OCI-LY1 (cell line): ENCODE measurements around the gene EPHB2.

Experiments used
- H2AFZ ChIP-seq: fragments of 200-600 bp; sonication (generic), shearing (Covaris generic); 2 replicates; pipeline ENCODE4 v1.6.0; 2014; ENCODE audit warnings: antibody characterized with exemption, mild to moderate bottlenecking, low read length
- H3F3A ChIP-seq: fragments of 200-600 bp; sonication (generic), shearing (Covaris generic); 2 replicates; pipeline ENCODE4 v1.6.0; 2014; ENCODE audit warnings: mild to moderate bottlenecking, antibody characterized with exemption, low read length, moderate library complexity; ENCODE audit not compliant: insufficient read depth
- H3K27ac ChIP-seq: fragments of 200-600 bp; sonication (generic); 2 replicates; pipeline ENCODE4 v1.5.1; 2014; ENCODE audit warnings: low read length, mixed run types, mild to moderate bottlenecking, low read depth; ENCODE audit not compliant: poor library complexity, severe bottlenecking
- H3K27me3 ChIP-seq: fragments of 200-600 bp; sonication (generic); 2 replicates; pipeline ENCODE4 v1.6.0; 2014; ENCODE audit warnings: antibody characterized with exemption, mild to moderate bottlenecking, low read length, moderate library complexity; ENCODE audit not compliant: insufficient read depth
- H3K36me3 ChIP-seq: fragments of 200-600 bp; sonication (generic); 2 replicates; pipeline ENCODE4 v1.6.1; 2014; ENCODE audit warnings: mild to moderate bottlenecking, antibody characterized with exemption, low read length, moderate library complexity, mixed read lengths; ENCODE audit not compliant: insufficient read depth
- H3K4me1 ChIP-seq: fragments of 200-600 bp; sonication (generic); 2 replicates; pipeline ENCODE4 v1.5.1; 2014; ENCODE audit warnings: mild to moderate bottlenecking, low read length, moderate library complexity; ENCODE audit not compliant: insufficient read depth, severe bottlenecking
- H3K4me2 ChIP-seq: fragments of 200-600 bp; sonication (generic), shearing (Covaris generic); 2 replicates; pipeline ENCODE4 v1.6.1; 2014; ENCODE audit warnings: low read length
- H3K4me3 ChIP-seq: fragments of 200-600 bp; sonication (generic); 2 replicates; pipeline ENCODE4 v1.5.1; 2014; ENCODE audit warnings: low read length, low read depth, mild to moderate bottlenecking, mixed read lengths; ENCODE audit not compliant: poor library complexity, severe bottlenecking
- H3K79me2 ChIP-seq: fragments of 200-600 bp; shearing (Covaris generic); 2 replicates; pipeline ENCODE4 v1.6.1; 2016; ENCODE audit warnings: mixed run types, low read length, mixed read lengths; ENCODE audit not compliant: insufficient read depth
- H3K9ac ChIP-seq: fragments of 200-600 bp; sonication (generic), shearing (Covaris generic); 2 replicates; pipeline ENCODE4 v1.6.1; 2014; ENCODE audit warnings: mild to moderate bottlenecking, low read length, mixed read lengths
- H3K9me2 ChIP-seq: fragments of 200-600 bp; sonication (generic), shearing (Covaris generic); 2 replicates; pipeline ENCODE4 v1.6.1; 2014; ENCODE audit warnings: low read depth, mild to moderate bottlenecking, low read length, mixed read lengths
- H3K9me3 ChIP-seq: fragments of 200-600 bp; shearing (Covaris generic); 2 replicates; pipeline ENCODE4 v1.6.1; 2014; ENCODE audit warnings: low read length, mixed read lengths
- H4K20me1 ChIP-seq: fragments of 200-600 bp; sonication (generic), shearing (Covaris generic); 2 replicates; pipeline ENCODE4 v1.6.0; 2016; ENCODE audit warnings: mild to moderate bottlenecking, low read length; ENCODE audit not compliant: insufficient read depth
- EZH2 ChIP-seq: fragments of 200-600 bp; sonication (generic), shearing (Covaris generic); IDR thresholded peaks from 2 replicates; pipeline ENCODE4 v1.8.0; 2017; ENCODE audit warnings: borderline replicate concordance, mixed run types, mild to moderate bottlenecking, antibody characterized with exemption, low read length, moderate library complexity, mixed read lengths
- TF ChIP-seq, protein P1 (sequence below): fragments of 200-600 bp; sonication (generic), shearing (Covaris generic); IDR thresholded peaks from 2 replicates; pipeline ENCODE4 v1.5.1; 2017; ENCODE audit warnings: mild to moderate bottlenecking, antibody characterized with exemption, low read length, moderate library complexity, mixed read lengths

The EPHB2 gene

DNA sequence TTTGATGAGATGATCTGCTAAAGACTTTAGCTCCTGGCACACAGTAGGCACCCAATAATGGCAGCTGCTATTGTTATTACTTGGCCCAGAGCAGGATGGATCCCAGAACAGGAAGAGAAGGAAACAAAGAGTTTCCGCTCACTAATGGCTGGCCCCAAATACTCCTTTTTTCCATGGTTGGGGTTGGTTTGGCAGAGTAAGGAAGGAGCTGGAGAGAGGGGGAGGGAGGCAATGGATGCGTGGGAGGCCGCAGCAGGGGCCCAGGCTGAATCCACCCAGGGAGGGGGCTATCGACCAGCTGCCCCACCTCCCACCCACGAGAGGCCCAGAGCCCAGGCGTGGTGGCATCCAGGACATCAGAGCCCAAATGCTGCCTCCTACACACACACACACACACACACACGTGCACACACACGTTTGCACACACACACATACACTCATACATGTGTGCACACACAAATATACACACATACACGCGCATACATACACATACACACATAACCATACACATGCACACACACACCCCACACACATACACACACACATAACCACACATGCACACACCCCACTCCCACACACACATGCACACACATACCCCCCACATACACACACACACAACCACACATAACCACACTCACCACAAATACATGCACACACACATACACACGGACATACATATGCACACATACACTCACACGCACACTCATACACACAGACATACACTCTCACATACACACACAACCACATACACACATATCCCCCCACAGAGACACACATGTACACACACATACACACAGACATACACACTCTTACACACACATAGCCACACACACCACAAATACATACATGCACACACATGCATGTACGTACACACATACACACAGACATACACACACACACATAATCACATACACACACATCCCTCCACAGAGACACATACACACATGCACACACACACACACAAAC is 32.4 kb upstream of the EPHB2 start:
- H3K36me3 ChIP-seq: no peaks in the 10 kb centered on the region
- no peak overlapping the region for H2AFZ ChIP-seq

DNA sequence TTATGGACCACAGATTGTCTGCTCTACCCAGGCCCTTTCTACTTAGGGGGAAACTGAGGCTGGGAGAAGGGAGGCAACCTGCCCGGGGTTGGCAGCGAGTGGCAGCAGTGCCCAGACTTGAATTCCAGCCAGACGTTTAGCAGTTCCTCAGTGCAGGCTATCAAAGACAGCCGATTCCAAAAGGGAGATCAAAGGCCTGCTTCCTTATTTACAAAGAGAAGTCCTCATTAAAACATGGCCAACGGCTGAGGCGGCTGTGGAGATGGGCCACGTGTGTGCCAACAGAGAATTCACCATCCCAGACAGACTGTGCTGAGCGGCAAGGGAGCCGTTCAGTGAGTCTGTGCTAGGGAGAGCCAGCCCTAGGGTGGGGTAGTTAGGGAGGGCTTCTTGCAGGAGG is 29.9 kb upstream of the EPHB2 start:
- Histone ChIP-seq H3K27me3 (no peaks in the 10 kb centered on the region), H3F3A (no peaks in the 10 kb centered on the region)

More for the DNA sequence above, 32.4 kb upstream of the EPHB2 start:
- Histone ChIP-seq H3K4me3 (no peak overlapping the region), H3K4me2 (no peak overlapping the region), H3K79me2 (no peaks in the 10 kb centered on the region), H3F3A (no peaks in the 10 kb centered on the region), H3K9ac (no peak overlapping the region), H3K27ac (no peak overlapping the region), H3K4me1 (no peaks in the 10 kb centered on the region), H4K20me1 (no peaks in the 10 kb centered on the region), H3K27me3 (no peaks in the 10 kb centered on the region), H3K9me2 (no peaks in the 10 kb centered on the region), H3K9me3 (no peaks in the 10 kb centered on the region)
- TF ChIP-seq EZH2: no peak
- TF ChIP-seq, protein P1, sequence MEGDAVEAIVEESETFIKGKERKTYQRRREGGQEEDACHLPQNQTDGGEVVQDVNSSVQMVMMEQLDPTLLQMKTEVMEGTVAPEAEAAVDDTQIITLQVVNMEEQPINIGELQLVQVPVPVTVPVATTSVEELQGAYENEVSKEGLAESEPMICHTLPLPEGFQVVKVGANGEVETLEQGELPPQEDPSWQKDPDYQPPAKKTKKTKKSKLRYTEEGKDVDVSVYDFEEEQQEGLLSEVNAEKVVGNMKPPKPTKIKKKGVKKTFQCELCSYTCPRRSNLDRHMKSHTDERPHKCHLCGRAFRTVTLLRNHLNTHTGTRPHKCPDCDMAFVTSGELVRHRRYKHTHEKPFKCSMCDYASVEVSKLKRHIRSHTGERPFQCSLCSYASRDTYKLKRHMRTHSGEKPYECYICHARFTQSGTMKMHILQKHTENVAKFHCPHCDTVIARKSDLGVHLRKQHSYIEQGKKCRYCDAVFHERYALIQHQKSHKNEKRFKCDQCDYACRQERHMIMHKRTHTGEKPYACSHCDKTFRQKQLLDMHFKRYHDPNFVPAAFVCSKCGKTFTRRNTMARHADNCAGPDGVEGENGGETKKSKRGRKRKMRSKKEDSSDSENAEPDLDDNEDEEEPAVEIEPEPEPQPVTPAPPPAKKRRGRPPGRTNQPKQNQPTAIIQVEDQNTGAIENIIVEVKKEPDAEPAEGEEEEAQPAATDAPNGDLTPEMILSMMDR: no peak

DNA sequence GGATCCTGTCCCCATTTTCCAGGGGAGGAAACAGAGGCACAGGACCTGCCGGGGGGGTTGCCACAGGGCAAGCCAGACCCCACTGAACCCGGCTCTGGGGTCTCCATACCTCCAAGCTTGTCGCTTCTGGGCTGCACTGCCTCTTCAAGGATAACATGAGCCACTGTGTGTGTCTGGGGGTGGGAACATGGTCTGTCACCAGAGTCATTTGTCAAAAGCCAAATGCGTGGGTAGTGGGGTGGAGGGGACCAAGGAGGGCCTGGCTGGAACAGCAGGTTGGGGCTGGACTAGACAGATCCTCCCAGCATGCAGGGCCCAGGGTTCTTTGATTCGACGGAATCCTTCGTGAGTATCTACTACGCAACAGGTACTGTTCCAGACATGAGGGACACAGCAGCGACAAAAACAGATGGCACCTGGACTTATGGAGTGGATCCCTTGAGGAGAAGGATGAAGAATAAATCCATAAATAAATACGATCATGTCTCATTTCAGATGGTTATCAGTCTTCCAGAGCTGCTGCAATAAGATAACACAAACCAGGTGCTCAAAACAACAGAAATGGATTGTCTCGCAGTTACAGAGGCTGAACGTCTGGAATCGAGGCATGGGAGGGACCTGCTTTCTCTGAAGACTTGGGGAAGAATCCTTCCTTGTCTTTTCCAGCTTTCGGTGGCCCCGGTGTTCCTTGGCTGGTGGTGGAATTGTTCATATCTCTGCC is 28.9 kb upstream of the EPHB2 start:
- H3K4me3 ChIP-seq: no peak overlapping the region
- H3K4me1 ChIP-seq: no peaks in the 10 kb centered on the region
- H3F3A ChIP-seq: no peaks in the 10 kb centered on the region
- H3K4me2 ChIP-seq: no peak overlapping the region
- no peak overlapping the region for H3K9ac ChIP-seq
- H3K9me3 ChIP-seq: no peaks in the 10 kb centered on the region
- H3K9me2 ChIP-seq: no peaks in the 10 kb centered on the region
- H2AFZ ChIP-seq: no peak overlapping the region
- H3K27ac ChIP-seq: no peak overlapping the region
- no peaks in the 10 kb centered on the region for H4K20me1 ChIP-seq
- H3K27me3 ChIP-seq: no peaks in the 10 kb centered on the region
- no peaks in the 10 kb centered on the region for H3K36me3 ChIP-seq
- no peaks in the 10 kb centered on the region for H3K79me2 ChIP-seq
- TF ChIP-seq EZH2: no peak
- TF ChIP-seq, protein P1: no peak

More for the DNA sequence above, 29.9 kb upstream of the EPHB2 start:
- no peaks in the 10 kb centered on the region for H4K20me1 ChIP-seq
- no peak overlapping the region for H3K9ac ChIP-seq
- no peak overlapping the region for H3K27ac ChIP-seq
- no peaks in the 10 kb centered on the region for H3K9me2 ChIP-seq
- H3K4me3 ChIP-seq: no peak overlapping the region
- TF ChIP-seq, protein P1: no peak
- no peak for TF ChIP-seq EZH2
- no peaks in the 10 kb centered on the region for H3K9me3 ChIP-seq
- no peaks in the 10 kb centered on the region for H3K79me2 ChIP-seq
- H3K36me3 ChIP-seq: no peaks in the 10 kb centered on the region
- H3K4me1 ChIP-seq: no peaks in the 10 kb centered on the region
- H2AFZ ChIP-seq: no peak overlapping the region
- no peak overlapping the region for H3K4me2 ChIP-seq
